Right lobe of liver (tissue), 6 donors: ENCODE measurements around the gene ZBTB25. TPM values are rescaled to one million over a fixed set of nuclear protein-coding genes. Genes with fewer than 3 reads are reported as not detected.

ENCODE experiments used
- ATAC-seq, 4 donors: fragments of 200-7000 bp; cut with Tn5 transposase; one replicate each; pipeline ENCODE4 v1.9.1; 2020; ENCODE audit warnings: mild to moderate bottlenecking in 4 of 4, moderate library complexity in 4 of 4
- DNase-seq, 3 donors: peaks; one replicate each; pipeline ENCODE4 v3.0.0-alpha.2; 2020
- H3K27ac ChIP-seq, 3 donors: fragments of 200-600 bp; one replicate each; pipeline ENCODE4 v1.8.0; 2022
- H3K27me3 ChIP-seq, 2 donors: fragments of 200-600 bp; one replicate each; pipeline ENCODE4 v1.8.0; 2022
- H3K36me3 ChIP-seq, 4 donors: fragments of 200-600 bp; sonication (generic) in 1 of 4; one replicate each; pipeline versions ENCODE4 v1.5.1 to v1.8.0; 2017 to 2022; ENCODE audit warnings: control low read depth in 1 of 4
- H3K4me1 ChIP-seq, 4 donors: fragments of 200-600 bp; sonication (generic) in 1 of 4; one replicate each; pipeline versions ENCODE4 v1.5.1 to v1.8.0; 2017 to 2022; ENCODE audit warnings: control low read depth in 1 of 4
- H3K4me3 ChIP-seq, 3 donors: fragments of 200-600 bp; one replicate each; pipeline ENCODE4 v1.8.0; 2022
- H3K9me3 ChIP-seq, 4 donors: fragments of 200-600 bp; sonication (generic) in 1 of 4; one replicate each; pipeline versions ENCODE4 v1.5.1 to v1.8.0; 2017 to 2022; ENCODE audit warnings: control low read depth in 1 of 4
- POLR2A ChIP-seq: fragments of 450-650 bp; IDR thresholded peaks from one replicate; pipeline ENCODE4 v1.6.1; 2017; ENCODE audit warnings: antibody characterized with exemption, mild to moderate bottlenecking
- WGBS: methylation state at CpG from one replicate; pipeline ENCODE4 v1.1.6; 2018; ENCODE audit warnings: low coverage, low lambda C conversion rate; ENCODE audit not compliant: insufficient coverage; ENCODE audit errors: missing lambda C conversion rate; 5-methylcytosine and 5-hydroxymethylcytosine counted together
- intact Hi-C, 2 donors: fragments of 100-400 bp; cut with DNase I; formaldehyde crosslinking; loops; one replicate each; pipeline versions ENCODE4 v1.11.2 to v1.14.1; 2022
- total RNA-seq, 6 experiments: library from RNA; depleted of rRNA in 2 of 6; stranded (reverse); fragments of >200 nt in 2 of 6; fragmentation: NEBNext Ultra II Directional in 3 of 6; extraction: Animal tissue kit (Norgen Biotek cat#: 25700) in 3 of 6; gene quantifications; one replicate each; pipeline versions ENCODE4 v1.1.0 to v1.2.4, GENCODE V29; 2016 to 2023
- TF ChIP-seq, protein P1 (sequence below), 4 donors: fragments of 200-600 bp in 3 of 4; fragments of 450-650 bp in 1 of 4; IDR thresholded peaks; one replicate each; pipeline versions ENCODE4 v1.5.1 to v1.8.0; 2016 to 2022; ENCODE audit warnings: antibody characterized with exemption in 4 of 4, mild to moderate bottlenecking in 2 of 4
- donor health status: DM: no; HTN: yes; CAD: no.
- donor health status: DM: no; HTN: no; CAD: no.
- donor health status: DM: no; HTN: no; CAD: no.
- donor health status: DM: no; HTN: yes; CAD: no.
- donor health status: DM: no; HTN: yes; CAD: no.

ZBTB25 gene
- total RNA-seq, 6 experiments from 2014 or later = 5.5 to 6.2 (median 5.7) TPM

DNA sequence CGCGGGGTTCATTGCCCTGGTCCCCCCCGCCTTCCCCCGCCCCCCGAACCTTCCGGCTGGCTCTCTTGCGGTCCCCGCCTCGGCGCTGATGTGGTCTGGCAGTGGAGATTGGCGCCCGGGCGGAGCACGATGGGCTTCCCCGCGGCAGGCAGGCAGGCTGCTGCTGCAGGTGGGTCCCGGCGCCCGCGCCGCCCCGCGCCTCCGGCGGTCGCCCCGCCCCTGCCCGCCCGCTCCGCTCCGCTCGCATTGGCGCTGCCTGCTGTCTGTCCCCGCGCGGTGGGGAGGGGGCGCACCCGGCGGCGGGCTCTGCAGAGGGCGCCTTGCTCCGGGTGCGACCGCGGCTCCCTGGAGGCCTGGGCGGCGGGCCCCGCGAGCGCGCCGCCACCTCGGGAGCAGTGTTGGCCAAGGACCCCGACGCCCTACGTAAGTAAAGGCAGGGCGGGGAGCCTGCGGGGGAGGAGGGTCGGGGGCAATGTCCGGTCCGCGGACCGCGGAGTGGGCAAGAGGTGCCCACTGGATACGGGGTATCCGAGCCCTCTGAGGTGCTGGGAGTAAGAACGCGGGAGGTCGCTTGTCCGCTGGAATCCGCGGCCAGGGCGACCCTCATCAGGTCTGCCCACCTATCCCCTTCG is 38.3 kb downstream of the ZBTB25 start, which contains the start of gene AKAP5:
AKAP5 (plus strand) TSS at position 309 of the 632 bp plus-strand sequence. CDS start 2,896 bp downstream, outside the sequence.
- Histone ChIP-seq H3K9me3 (no peaks in the 10 kb centered on the region), H3K4me1 (peaks cover 0 to 15% (median 0%) of the 10 kb centered on the region in 4 donors), H3K36me3 (peaks cover 0 to 12% (median 0%) of the 10 kb centered on the region in 4 donors), H3K27me3 (no peaks in the 10 kb centered on the region), H3K27ac (no peak within 1 kb of the TSS), H3K4me3 (peak within 1 kb of the TSS; percentile 55 to 60 (median 57))
- peak; percentile 68 to 70 (median 70) for DNase-seq
- intact Hi-C loops = no loop called here
- no peak for TF ChIP-seq POLR2A
- TF ChIP-seq, protein P1, sequence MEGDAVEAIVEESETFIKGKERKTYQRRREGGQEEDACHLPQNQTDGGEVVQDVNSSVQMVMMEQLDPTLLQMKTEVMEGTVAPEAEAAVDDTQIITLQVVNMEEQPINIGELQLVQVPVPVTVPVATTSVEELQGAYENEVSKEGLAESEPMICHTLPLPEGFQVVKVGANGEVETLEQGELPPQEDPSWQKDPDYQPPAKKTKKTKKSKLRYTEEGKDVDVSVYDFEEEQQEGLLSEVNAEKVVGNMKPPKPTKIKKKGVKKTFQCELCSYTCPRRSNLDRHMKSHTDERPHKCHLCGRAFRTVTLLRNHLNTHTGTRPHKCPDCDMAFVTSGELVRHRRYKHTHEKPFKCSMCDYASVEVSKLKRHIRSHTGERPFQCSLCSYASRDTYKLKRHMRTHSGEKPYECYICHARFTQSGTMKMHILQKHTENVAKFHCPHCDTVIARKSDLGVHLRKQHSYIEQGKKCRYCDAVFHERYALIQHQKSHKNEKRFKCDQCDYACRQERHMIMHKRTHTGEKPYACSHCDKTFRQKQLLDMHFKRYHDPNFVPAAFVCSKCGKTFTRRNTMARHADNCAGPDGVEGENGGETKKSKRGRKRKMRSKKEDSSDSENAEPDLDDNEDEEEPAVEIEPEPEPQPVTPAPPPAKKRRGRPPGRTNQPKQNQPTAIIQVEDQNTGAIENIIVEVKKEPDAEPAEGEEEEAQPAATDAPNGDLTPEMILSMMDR (IDR thresholded peaks at IDR 0.05) = no peak
- peak; percentile 74 to 92 (median 82) for ATAC-seq
- WGBS = under 1% methylated on average over 22 of the region's 74 CpGs

DNA sequence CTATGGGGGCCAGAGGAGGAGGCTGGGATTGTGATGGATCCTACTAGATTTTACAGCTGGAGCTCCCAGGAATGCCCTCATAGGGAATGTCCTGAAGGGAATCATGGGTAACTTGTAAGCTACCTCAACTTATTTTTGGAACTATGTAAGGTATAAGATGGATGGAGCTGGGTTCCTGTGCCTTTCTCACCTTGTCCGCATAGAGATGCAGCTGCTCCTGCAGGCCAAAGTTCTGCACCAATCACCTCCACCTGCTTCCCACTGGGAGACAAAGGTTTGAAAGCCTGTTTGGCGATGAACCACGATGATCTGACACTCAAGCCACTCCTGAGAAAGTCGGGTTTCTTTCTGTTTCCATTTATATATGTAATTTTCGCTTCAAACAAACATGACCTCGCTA is 39.0 kb downstream of the ZBTB25 start:
- TF ChIP-seq POLR2A = no peak
- TF ChIP-seq, protein P1 (IDR thresholded peaks at IDR 0.05) = no peak
- H3K36me3 ChIP-seq = peaks cover 0 to 19% (median 0%) of the 10 kb centered on the region in 4 donors
- peak; percentile 20 to 46 (median 36) for ATAC-seq
- intact Hi-C loops = no loop called here
- 2% methylated on average over 5 of the region's 6 CpGs for WGBS
- H3K27me3 ChIP-seq = no peaks in the 10 kb centered on the region
- peaks cover 0 to 15% (median 0%) of the 10 kb centered on the region in 4 donors for H3K4me1 ChIP-seq
- H3K27ac ChIP-seq = no peak overlapping the region
- no peaks in the 10 kb centered on the region for H3K9me3 ChIP-seq
- no peak for DNase-seq
- peak overlapping the region; percentile 55 to 60 (median 57) for H3K4me3 ChIP-seq

DNA sequence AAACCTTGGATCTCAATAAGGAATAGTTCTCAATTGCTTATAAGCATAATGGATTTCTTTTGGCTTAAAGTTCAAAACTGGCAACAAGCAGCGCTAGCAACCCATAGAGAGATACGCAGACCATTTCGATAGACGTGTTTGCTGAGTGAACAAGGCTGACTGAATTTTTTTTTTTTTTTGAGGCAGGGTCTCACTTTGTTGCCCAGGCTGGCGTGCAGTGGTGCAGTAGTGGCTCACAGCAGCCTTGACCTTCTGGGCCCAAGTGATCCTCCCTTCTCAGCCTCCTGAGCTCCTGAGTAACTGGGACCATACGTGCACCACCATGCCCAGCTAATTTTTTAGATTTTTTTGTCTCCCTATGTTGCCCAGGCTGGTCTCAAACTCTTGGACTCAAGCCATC is 39.8 kb downstream of the ZBTB25 start:
- no peaks in the 10 kb centered on the region for H3K27me3 ChIP-seq
- 67% methylated on average over 3 of the region's 6 CpGs for WGBS
- DNase-seq (no peak), ATAC-seq (no peak)
- H3K4me3 ChIP-seq = no peak overlapping the region
- no peak for TF ChIP-seq POLR2A
- TF ChIP-seq, protein P1 (IDR thresholded peaks at IDR 0.05) = no peak
- H3K36me3 ChIP-seq = peaks cover 0 to 26% (median 0%) of the 10 kb centered on the region in 4 donors
- peaks cover 0 to 15% (median 0%) of the 10 kb centered on the region in 4 donors for H3K4me1 ChIP-seq
- intact Hi-C loops = no loop called here
- H3K9me3 ChIP-seq = no peaks in the 10 kb centered on the region
- H3K27ac ChIP-seq = no peak overlapping the region

DNA sequence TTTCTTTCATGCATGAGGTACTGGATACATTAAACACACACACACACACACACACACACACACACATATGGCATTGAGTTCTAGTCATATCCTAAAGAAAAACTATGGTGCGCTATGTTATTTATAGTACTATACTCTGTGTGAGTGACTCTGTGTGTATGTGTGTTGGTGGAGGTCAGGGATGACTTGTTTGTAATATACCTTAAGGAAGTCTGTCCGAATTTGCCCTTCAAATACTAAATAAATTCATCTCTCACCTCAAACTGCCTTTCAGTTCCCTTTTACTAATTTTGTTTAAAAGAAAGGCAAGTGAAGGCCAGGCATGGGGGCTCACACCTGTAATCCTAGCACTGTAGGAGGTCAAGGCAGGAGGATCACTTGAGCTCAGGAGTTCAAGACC is 40.4 kb downstream of the ZBTB25 start:
- intact Hi-C loops = no loop called here
- no peaks in the 10 kb centered on the region for H3K9me3 ChIP-seq
- peaks cover 0 to 15% (median 0%) of the 10 kb centered on the region in 4 donors for H3K4me1 ChIP-seq
- H3K27me3 ChIP-seq = no peaks in the 10 kb centered on the region
- ATAC-seq = no peak
- H3K4me3 ChIP-seq = no peak overlapping the region
- H3K36me3 ChIP-seq = peaks cover 0 to 33% (median under 1%) of the 10 kb centered on the region in 4 donors
- no peak for DNase-seq
- TF ChIP-seq, protein P1 (IDR thresholded peaks at IDR 0.05) = no peak
- no peak for TF ChIP-seq POLR2A
- no peak overlapping the region for H3K27ac ChIP-seq
- WGBS = 100% methylated on average over 2 of the region's 2 CpGs
